Ascending aorta (tissue), 2 donors: ENCODE measurements around the gene TRAPPC6A. TPM values are rescaled to one million over a fixed set of nuclear protein-coding genes. Genes with fewer than 3 reads are reported as not detected.

Source experiments
- DNase-seq, 2 donors: peaks; one replicate each; pipeline ENCODE4 v3.0.0-alpha.2; 2019; ENCODE audit warnings: low spot score in 2 of 2
- H3K27ac ChIP-seq, 2 donors: fragments of 200-600 bp; sonication (generic); one replicate each; pipeline ENCODE4 v1.5.1; 2016 to 2017; ENCODE audit warnings: mild to moderate bottlenecking in 1 of 2
- H3K27me3 ChIP-seq: fragments of 200-600 bp; sonication (generic); one replicate; pipeline ENCODE4 v1.5.1; 2017
- H3K36me3 ChIP-seq, 2 donors: fragments of 200-600 bp; sonication (generic); one replicate each; pipeline ENCODE4 v1.5.1; 2016
- H3K4me1 ChIP-seq, 2 donors: fragments of 200-600 bp; sonication (generic); one replicate each; pipeline ENCODE4 v1.5.1; 2016 to 2017; ENCODE audit warnings: mild to moderate bottlenecking in 1 of 2
- H3K4me3 ChIP-seq, 2 donors: fragments of 200-600 bp; sonication (generic); one replicate each; pipeline ENCODE4 v1.5.1; 2016 to 2017; ENCODE audit warnings: mild to moderate bottlenecking in 1 of 2
- H3K9me3 ChIP-seq, 2 donors: fragments of 200-600 bp; sonication (generic); one replicate each; pipeline ENCODE4 v1.5.1; 2016
- intact Hi-C: fragments of 100-400 bp; cut with DNase I; formaldehyde crosslinking; loops from one replicate; pipeline ENCODE4 v1.15.1; 2023
- total RNA-seq: library from RNA; depleted of rRNA; stranded (reverse); fragments of >200 nt; gene quantifications from one replicate; pipeline ENCODE4 v1.1.0, GENCODE V29; 2016
- TF ChIP-seq, protein P1 (sequence below), 3 experiments: fragments of 200-600 bp in 2 of 3; fragments of 450-650 bp in 1 of 3; sonication (generic) in 2 of 3; IDR thresholded peaks; one replicate each; pipeline ENCODE4 v1.5.1; 2016 to 2019; ENCODE audit warnings: antibody characterized with exemption in 3 of 3, mild to moderate bottlenecking in 1 of 3, moderate library complexity in 1 of 3

The TRAPPC6A gene
- total RNA-seq, 1 donor from 2014 or later, result 18.3 TPM

DNA sequence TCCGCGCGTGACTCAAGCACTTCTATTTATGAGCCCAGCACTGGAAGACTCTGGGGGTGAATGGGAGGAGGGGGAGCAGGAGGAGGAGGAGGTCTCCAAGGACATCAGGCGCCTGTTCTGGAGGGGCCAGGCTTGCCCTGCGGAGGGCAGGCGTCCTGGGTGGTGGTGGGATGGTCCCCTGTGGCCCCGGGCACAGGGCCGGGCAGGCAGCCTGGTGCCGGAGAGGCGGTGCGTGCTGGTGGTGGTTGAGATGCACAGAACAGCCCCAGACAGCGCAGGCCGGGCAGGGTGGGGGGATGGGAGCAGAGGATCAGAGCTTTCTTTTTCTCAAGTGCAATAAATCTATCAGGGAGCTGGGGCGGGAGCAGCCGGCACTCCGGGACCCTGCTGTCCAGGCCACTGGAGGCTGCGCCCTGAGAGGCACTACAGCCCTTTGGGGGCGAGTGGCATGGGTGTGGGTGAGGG is 31.3 kb downstream of the TRAPPC6A start:
- H3K36me3 ChIP-seq, result peaks cover 44 to 45% of the 10 kb centered on the region in 2 donors
- no peak overlapping the region for H3K4me3 ChIP-seq
- peaks cover 7% of the 10 kb centered on the region for H3K27me3 ChIP-seq
- no peak for DNase-seq
- no peaks in the 10 kb centered on the region for H3K9me3 ChIP-seq
- H3K4me1 ChIP-seq, result peaks cover under 1% of the 10 kb centered on the region in 2 donors
- TF ChIP-seq, protein P1, sequence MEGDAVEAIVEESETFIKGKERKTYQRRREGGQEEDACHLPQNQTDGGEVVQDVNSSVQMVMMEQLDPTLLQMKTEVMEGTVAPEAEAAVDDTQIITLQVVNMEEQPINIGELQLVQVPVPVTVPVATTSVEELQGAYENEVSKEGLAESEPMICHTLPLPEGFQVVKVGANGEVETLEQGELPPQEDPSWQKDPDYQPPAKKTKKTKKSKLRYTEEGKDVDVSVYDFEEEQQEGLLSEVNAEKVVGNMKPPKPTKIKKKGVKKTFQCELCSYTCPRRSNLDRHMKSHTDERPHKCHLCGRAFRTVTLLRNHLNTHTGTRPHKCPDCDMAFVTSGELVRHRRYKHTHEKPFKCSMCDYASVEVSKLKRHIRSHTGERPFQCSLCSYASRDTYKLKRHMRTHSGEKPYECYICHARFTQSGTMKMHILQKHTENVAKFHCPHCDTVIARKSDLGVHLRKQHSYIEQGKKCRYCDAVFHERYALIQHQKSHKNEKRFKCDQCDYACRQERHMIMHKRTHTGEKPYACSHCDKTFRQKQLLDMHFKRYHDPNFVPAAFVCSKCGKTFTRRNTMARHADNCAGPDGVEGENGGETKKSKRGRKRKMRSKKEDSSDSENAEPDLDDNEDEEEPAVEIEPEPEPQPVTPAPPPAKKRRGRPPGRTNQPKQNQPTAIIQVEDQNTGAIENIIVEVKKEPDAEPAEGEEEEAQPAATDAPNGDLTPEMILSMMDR (IDR thresholded peaks at IDR 0.05), result no peak
- H3K27ac ChIP-seq, result no peak overlapping the region
- intact Hi-C loops, result no loop called here

DNA sequence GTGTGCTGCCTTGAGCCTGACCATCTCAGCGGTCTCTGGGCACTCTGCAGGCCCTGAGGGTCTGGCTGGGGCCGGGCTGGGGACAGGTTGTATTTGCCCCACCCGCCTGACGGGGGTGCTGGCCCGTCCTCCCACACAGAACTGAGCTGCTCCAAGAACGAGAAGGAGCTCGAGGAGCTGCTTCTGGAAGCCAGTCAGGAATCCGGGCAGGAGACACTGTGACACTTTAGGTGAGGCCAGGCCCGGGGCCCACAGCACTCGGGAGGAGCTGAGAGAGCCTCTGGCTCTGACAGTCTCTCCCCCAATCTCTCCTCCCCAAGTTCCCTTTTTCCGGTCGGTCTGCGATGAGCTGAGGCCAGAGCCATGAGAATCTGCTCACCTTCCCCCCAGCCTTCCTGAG is 31.8 kb downstream of the TRAPPC6A start:
- DNase-seq, result no peak
- TF ChIP-seq, protein P1 (IDR thresholded peaks at IDR 0.05), result no peak
- H3K4me3 ChIP-seq, result no peak overlapping the region
- no peak overlapping the region for H3K27ac ChIP-seq
- H3K9me3 ChIP-seq, result no peaks in the 10 kb centered on the region
- peaks cover 2% of the 10 kb centered on the region for H3K27me3 ChIP-seq
- intact Hi-C loops, result no loop called here
- H3K4me1 ChIP-seq, result no peaks in the 10 kb centered on the region
- H3K36me3 ChIP-seq, result peaks cover 47 to 50% of the 10 kb centered on the region in 2 donors

DNA sequence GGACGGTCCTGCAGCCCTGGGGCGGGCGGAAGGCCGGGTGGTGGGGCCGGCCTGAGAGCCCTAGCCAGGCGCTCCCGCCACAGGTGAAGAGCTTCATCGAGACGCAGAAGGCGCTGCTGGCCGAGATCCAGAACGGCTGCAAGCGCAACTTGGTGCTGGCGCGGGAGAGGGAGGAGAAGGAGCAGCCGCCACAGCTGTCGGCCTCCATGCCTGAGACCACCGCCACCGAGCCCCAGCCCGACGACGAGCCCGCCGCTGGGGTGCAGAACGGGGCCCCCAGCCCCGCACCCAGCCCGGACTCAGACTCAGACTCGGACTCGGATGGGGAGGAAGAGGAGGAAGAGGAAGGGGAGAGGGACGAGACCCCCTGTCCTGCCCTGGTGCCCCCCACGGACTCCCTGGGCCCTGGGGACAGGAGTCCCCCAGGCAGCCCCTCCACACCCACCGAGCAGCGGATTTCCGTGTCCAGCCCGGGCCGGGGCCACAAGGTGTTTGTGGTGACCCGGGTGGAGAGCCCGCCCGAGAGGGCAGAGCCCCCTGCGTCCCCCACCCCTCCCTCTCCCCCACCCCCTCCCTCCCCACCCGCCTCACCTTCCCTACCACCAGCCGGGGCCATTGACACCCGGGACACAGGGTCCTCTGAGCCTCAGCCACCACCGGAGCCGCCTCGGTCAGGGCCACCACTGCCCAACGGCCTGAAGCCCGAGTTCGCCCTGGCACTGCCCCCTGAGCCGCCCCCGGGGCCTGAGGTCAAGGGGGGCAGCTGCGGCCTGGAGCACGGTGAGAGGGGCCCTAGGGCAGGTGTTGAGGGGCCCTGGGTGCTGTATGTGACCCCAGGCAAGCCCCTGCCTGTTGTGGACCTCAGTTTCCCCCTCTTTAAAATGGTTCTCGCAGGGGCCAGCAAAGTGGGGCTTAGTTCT is 32.5 kb downstream of the TRAPPC6A start:
- intact Hi-C loops, result no loop called here
- Histone ChIP-seq H3K27ac (no peak overlapping the region), H3K4me3 (no peak overlapping the region), H3K36me3 (peaks cover 52 to 57% of the 10 kb centered on the region in 2 donors), H3K4me1 (no peaks in the 10 kb centered on the region), H3K27me3 (no peaks in the 10 kb centered on the region), H3K9me3 (no peaks in the 10 kb centered on the region)
- TF ChIP-seq, protein P1 (IDR thresholded peaks at IDR 0.05), result no peak
- no peak for DNase-seq

DNA sequence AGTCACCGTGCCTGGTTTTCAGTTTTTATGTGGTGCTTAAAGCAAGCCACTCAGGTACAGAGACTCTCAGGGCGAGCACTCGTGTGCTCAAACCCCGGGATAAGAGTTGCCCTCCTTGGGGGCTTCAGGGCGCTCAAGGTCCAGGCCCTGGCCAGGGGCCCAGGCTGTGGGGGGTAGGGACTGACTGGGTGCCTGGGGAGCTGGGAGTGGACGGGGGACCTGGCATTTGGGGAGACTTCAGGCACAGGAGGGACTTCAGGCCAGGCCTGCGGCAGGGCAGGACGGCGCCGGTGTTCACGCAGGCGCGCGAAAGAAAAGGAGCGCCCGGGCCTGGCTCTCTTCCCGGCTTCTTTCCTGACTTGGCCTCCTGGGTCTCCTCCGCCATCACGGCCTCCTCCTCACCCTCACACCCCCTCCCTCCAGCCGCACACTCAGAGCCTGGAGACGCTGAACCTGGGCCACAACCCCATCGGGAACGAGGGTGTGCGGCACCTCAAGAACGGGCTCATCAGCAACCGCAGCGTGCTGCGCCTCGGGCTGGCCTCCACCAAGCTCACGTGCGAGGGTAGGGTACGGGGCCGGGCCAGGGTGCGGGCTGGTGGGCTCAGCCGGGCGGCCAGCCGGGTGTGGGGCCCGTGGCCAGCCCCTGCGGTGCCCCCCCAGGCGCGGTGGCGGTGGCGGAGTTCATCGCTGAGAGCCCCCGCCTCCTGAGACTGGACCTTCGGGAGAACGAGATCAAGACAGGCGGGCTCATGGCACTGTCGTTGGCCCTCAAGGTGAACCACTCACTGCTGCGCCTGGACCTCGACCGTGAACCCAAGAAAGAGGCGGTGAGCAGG is 33.4 kb downstream of the TRAPPC6A start:
- no peaks in the 10 kb centered on the region for H3K4me1 ChIP-seq
- no peaks in the 10 kb centered on the region for H3K27me3 ChIP-seq
- intact Hi-C loops, result no loop called here
- no peak overlapping the region for H3K27ac ChIP-seq
- peaks cover 52 to 57% of the 10 kb centered on the region in 2 donors for H3K36me3 ChIP-seq
- no peaks in the 10 kb centered on the region for H3K9me3 ChIP-seq
- no peak for DNase-seq
- TF ChIP-seq, protein P1 (IDR thresholded peaks at IDR 0.05), result no peak
- H3K4me3 ChIP-seq, result no peak overlapping the region

DNA sequence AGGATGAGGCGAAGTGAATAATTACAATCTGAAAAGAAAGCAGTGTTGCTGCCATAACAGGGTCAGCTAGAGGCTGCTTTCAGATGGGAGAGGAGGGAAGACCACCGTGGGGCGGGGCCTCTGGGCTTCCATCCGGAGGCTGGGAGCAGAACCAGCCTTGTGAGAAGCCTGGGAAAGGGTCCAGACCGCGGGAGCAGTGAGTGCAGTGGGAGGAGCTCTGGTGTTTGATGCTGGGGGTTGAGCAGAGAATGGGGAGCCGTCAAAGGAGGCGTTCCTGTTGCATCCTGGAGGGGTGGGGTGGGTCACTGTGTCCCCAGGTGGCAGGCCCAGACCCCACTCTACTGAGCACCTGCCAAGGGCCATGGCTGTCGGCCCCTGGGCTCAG is 35.3 kb downstream of the TRAPPC6A start:
- no peaks in the 10 kb centered on the region for H3K9me3 ChIP-seq
- H3K4me1 ChIP-seq, result no peaks in the 10 kb centered on the region
- no peak overlapping the region for H3K27ac ChIP-seq
- peaks cover 52 to 57% of the 10 kb centered on the region in 2 donors for H3K36me3 ChIP-seq
- no peak for DNase-seq
- intact Hi-C loops, result no loop called here
- no peak overlapping the region for H3K4me3 ChIP-seq
- no peaks in the 10 kb centered on the region for H3K27me3 ChIP-seq
- TF ChIP-seq, protein P1 (IDR thresholded peaks at IDR 0.05), result no peak
